Measurements from ENCODE around the gene FSTL4. TPM values are rescaled to one million over a fixed set of nuclear protein-coding genes. Genes with fewer than 3 reads are reported as not detected.
A peak's percentile ranks its signal among the peaks of the same experiment; 100 is the strongest.

FSTL4 gene
- total and polyA plus RNA-seq, 4 donors, result 0.02 to 0.18 TPM; not detected in 2

DNA sequence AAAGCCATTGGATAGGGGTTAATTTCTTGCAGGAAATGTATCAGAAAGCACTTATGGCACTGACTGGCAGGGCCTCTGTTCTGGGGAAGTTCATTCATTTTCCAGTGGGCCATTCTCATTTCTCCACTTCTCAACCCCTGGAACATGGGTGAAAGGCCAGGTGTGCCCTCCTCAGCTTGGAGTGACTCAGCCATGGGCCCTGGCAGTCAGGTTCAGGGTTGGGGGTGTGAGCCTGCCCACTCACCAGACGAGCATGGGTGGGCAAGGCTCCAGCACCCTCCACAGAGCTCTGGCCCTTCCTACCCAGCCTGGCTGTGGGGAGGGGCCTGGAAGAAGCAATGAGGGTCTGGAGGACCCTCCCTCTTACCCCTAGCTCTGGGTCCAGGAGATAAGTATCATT lies 386.2 kb downstream of the FSTL4 start:
- no peak overlapping the region for H3K27ac ChIP-seq (ENCODE audit: low read depth in 1 of 2, low read length in 2 of 2)
- WGBS, result 74% methylated on average over 1 of the region's 1 CpG
- H3K27me3 ChIP-seq (ENCODE audit: control insufficient read depth in 4 of 4, insufficient read depth in 4 of 4, low read length in 3 of 4), result no peaks in the 10 kb centered on the region
- H3K36me3 ChIP-seq (ENCODE audit: control insufficient read depth in 4 of 4, insufficient read depth in 3 of 4, low read depth in 1 of 4, low read length in 3 of 4), result no peaks in the 10 kb centered on the region
- peak in 1 of 2 donors; percentile 2 for TF ChIP-seq JUND (IDR thresholded peaks at IDR 0.05)
- TF ChIP-seq, protein P1, sequence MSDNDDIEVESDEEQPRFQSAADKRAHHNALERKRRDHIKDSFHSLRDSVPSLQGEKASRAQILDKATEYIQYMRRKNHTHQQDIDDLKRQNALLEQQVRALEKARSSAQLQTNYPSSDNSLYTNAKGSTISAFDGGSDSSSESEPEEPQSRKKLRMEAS (IDR thresholded peaks at IDR 0.05), result no peak
- no peak for TF ChIP-seq HNF4A (conservative IDR thresholded peaks at IDR 0.05)
- peaks cover 0 to 3% (median 2%) of the 10 kb centered on the region in 4 donors for H3K4me1 ChIP-seq (ENCODE audit: control insufficient read depth in 4 of 4, insufficient read depth in 4 of 4, low read length in 3 of 4)
- no peaks in the 10 kb centered on the region for H3K9me3 ChIP-seq (ENCODE audit: control insufficient read depth in 4 of 4, low read length in 3 of 4)
- H3K4me3 ChIP-seq (ENCODE audit: low read depth in 1 of 3, low read length in 3 of 3), result no peak overlapping the region
- no peak for DNase-seq (ENCODE audit: low spot score)
- H3K9ac ChIP-seq (ENCODE audit: low read depth in 1 of 2, low read length in 2 of 2), result no peak overlapping the region

DNA sequence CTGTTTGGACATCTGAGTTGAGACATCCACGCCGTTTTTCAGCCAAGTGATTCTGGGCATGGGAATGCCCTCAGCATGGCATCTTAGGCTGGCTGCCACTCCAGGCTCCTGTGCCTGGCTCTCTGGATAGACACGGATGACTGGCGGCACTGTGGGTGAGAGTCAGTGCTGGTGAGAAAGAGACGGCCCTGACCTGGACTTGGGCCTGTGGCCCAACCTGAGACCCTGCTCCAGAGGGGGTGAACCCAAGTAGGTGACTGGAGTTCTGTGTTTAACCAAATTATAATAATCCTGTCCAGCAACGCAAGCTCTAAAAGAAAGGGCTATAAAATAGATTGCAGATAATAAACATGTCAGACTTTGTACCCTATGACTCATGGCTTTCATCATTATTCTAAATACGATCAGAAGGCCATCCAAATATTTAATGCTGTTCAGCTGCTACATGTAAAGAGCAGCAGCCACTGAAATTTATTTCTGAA lies 386.6 kb downstream of the FSTL4 start:
- Histone ChIP-seq H3K27me3 (ENCODE audit: control insufficient read depth in 4 of 4, insufficient read depth in 4 of 4, low read length in 3 of 4) (no peaks in the 10 kb centered on the region), H3K36me3 (ENCODE audit: control insufficient read depth in 4 of 4, insufficient read depth in 3 of 4, low read depth in 1 of 4, low read length in 3 of 4) (no peaks in the 10 kb centered on the region), H3K27ac (ENCODE audit: low read depth in 1 of 2, low read length in 2 of 2) (no peak overlapping the region), H3K4me3 (ENCODE audit: low read depth in 1 of 3, low read length in 3 of 3) (no peak overlapping the region), H3K9ac (ENCODE audit: low read depth in 1 of 2, low read length in 2 of 2) (no peak overlapping the region), H3K9me3 (ENCODE audit: control insufficient read depth in 4 of 4, low read length in 3 of 4) (no peaks in the 10 kb centered on the region), H3K4me1 (ENCODE audit: control insufficient read depth in 4 of 4, insufficient read depth in 4 of 4, low read length in 3 of 4) (peaks cover 0 to 4% (median 3%) of the 10 kb centered on the region in 4 donors)
- no peak for TF ChIP-seq ZBTB33 (IDR thresholded peaks at IDR 0.05)
- peak; percentile 91 to 94 for TF ChIP-seq JUND (IDR thresholded peaks at IDR 0.05)
- peak; percentile 26 for TF ChIP-seq SP1 (IDR thresholded peaks at IDR 0.05)
- no peak for TF ChIP-seq RXRA (IDR thresholded peaks at IDR 0.05)
- no peak for TF ChIP-seq HNF4G (IDR thresholded peaks at IDR 0.05)
- TF ChIP-seq YY1 (IDR thresholded peaks at IDR 0.05), result no peak
- TF ChIP-seq NR2F2 (IDR thresholded peaks at IDR 0.05), result no peak
- TF ChIP-seq, protein P1 (IDR thresholded peaks at IDR 0.05), result no peak
- no peak for TF ChIP-seq EGR1 (IDR thresholded peaks at IDR 0.05; ENCODE audit: low read depth in 2 of 2)
- TF ChIP-seq GABPA (IDR thresholded peaks at IDR 0.05 in 1 of 2, conservative IDR thresholded peaks at IDR 0.05 in 1 of 2), result no peak
- TF ChIP-seq FOXA2 (IDR thresholded peaks at IDR 0.05), result no peak
- no peak for TF ChIP-seq REST (IDR thresholded peaks at IDR 0.05)
- TF ChIP-seq ATF3 (IDR thresholded peaks at IDR 0.05), result peak; percentile 75
- peak; percentile 69 to 80 for TF ChIP-seq HNF4A (conservative IDR thresholded peaks at IDR 0.05)
- TF ChIP-seq TAF1 (conservative IDR thresholded peaks at IDR 0.05), result no peak
- TF ChIP-seq, protein P2, sequence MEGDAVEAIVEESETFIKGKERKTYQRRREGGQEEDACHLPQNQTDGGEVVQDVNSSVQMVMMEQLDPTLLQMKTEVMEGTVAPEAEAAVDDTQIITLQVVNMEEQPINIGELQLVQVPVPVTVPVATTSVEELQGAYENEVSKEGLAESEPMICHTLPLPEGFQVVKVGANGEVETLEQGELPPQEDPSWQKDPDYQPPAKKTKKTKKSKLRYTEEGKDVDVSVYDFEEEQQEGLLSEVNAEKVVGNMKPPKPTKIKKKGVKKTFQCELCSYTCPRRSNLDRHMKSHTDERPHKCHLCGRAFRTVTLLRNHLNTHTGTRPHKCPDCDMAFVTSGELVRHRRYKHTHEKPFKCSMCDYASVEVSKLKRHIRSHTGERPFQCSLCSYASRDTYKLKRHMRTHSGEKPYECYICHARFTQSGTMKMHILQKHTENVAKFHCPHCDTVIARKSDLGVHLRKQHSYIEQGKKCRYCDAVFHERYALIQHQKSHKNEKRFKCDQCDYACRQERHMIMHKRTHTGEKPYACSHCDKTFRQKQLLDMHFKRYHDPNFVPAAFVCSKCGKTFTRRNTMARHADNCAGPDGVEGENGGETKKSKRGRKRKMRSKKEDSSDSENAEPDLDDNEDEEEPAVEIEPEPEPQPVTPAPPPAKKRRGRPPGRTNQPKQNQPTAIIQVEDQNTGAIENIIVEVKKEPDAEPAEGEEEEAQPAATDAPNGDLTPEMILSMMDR (IDR thresholded peaks at IDR 0.05; ENCODE audit: low read depth, low read length, missing input control), result no peak
- no peak for TF ChIP-seq FOXA1 (IDR thresholded peaks at IDR 0.05)
- TF ChIP-seq RAD21 (IDR thresholded peaks at IDR 0.05), result no peak
- DNase-seq (ENCODE audit: low spot score), result no peak
- 64% methylated on average over 7 of the region's 7 CpGs for WGBS

Measured in liver (tissue), 9 donors.